A673 (cell line): ENCODE data around the gene AQP2.

ENCODE experiments used
- CTCF ChIP-seq: fragments of 300-800, 200-600 bp; sonication (generic); conservative IDR thresholded peaks from 2 replicates; pipeline ENCODE4 v1.5.1; 2017; ENCODE audit warnings: low read depth, mild to moderate bottlenecking, antibody characterized with exemption, low read length, moderate library complexity, mixed read lengths
- EZH2 ChIP-seq: fragments of 200-600 bp; sonication (generic); IDR thresholded peaks from 2 replicates; pipeline ENCODE4 v1.6.1; 2017; ENCODE audit warnings: borderline replicate concordance, low read depth, mild to moderate bottlenecking, mixed read lengths, antibody characterized with exemption, low read length; ENCODE audit not compliant: poor library complexity, severe bottlenecking

GRCh38 chr12:49922349-49923034 lies 28.0 kb upstream of the AQP2 start:
- no peak for TF ChIP-seq CTCF
- TF ChIP-seq EZH2: no peak
